HepG2 (cell line): ENCODE results near the gene FMNL2. TPM values are rescaled to one million over a fixed set of nuclear protein-coding genes. Genes with fewer than 3 reads are reported as not detected.

Source experiments
- ATAC-seq: fragments of 200-7000 bp; cut with Tn5 transposase; 3 replicates; pipeline ENCODE4 v1.9.1; 2020; ENCODE audit warnings: mild to moderate bottlenecking, moderate library complexity
- BruUV-seq: library from RNA; stranded (reverse); fragments of 400-500 nt; replicated peaks from 2 replicates; lab custom pipeline; 2021; lab: Mats Ljungman, UMichigan
- CTCF ChIA-PET: fragments of 300-600 bp; formaldehyde crosslinking; extraction: SDS; loops from one replicate; lab custom pipeline; 2021; ENCODE audit warnings: low total read pairs, inconsistent platforms, low intra/inter-chr PET ratio; lab: Yijun Ruan, JAX
- POLR2A ChIA-PET: fragments of 350-600 bp; sonication (Branson Sonifier 250); formaldehyde crosslinking; loops from one replicate; lab custom pipeline; 2020; ENCODE audit warnings: antibody characterized with exemption, inconsistent platforms; lab: Yijun Ruan, JAX
- DNase-seq: peaks from one replicate; pipeline ENCODE4 v3.0.0-alpha.2; 2015; ENCODE audit warnings: low spot score
- FAIRE-seq: peaks from 3 replicates; lab custom pipeline; 2011; peaks lifted over from hg19 to GRCh38; lab: Jason Lieb, UNC
- H2AFZ ChIP-seq: one replicate; pipeline ENCODE4 v1.6.1; 2011; ENCODE audit warnings: low read length, inconsistent platforms
- H3K27ac ChIP-seq: fragments of 300-600 bp; 3 replicates; pipeline ENCODE4 v1.8.0; 2011; ENCODE audit warnings: mixed run types, mild to moderate bottlenecking, mixed read lengths, low read length, inconsistent platforms; ENCODE audit not compliant: insufficient read depth; ENCODE audit errors: extremely low read length
- H3K27me3 ChIP-seq, 2 experiments: fragments of 200-600 bp in 1 of 2; 2 replicates in 1 of 2; 3 replicates in 1 of 2; pipeline versions ENCODE4 v1.6.0 to v1.8.0; 2011; ENCODE audit warnings: low read length in 2 of 2, mild to moderate bottlenecking in 2 of 2, moderate library complexity in 2 of 2, inconsistent platforms in 1 of 2; ENCODE audit not compliant: insufficient read depth in 2 of 2, control insufficient read depth in 1 of 2
- H3K36me3 ChIP-seq, 2 experiments: fragments of 200-600 bp in 1 of 2; replicated peaks in 1 of 2; 2 replicates in 1 of 2; 3 replicates in 1 of 2; pipeline versions ENCODE4 v1.5.1 to v1.8.0; 2011; ENCODE audit warnings: low read length in 2 of 2, inconsistent platforms in 1 of 2; ENCODE audit not compliant: insufficient read depth in 2 of 2, control insufficient read depth in 1 of 2
- H3K4me1 ChIP-seq: 2 replicates; pipeline ENCODE4 v1.5.1; 2012; ENCODE audit warnings: low read length, inconsistent platforms; ENCODE audit not compliant: insufficient read depth
- H3K4me2 ChIP-seq: 2 replicates; pipeline ENCODE4 v1.6.0; 2011; ENCODE audit warnings: low read depth, low read length, inconsistent platforms
- H3K4me3 ChIP-seq, 3 experiments: fragments of 200-600 bp in 1 of 3; sonication (generic), shearing (Covaris generic) in 1 of 3; replicated peaks in 1 of 3; 2 replicates each; pipeline ENCODE4 v1.5.1; 2011 to 2016; ENCODE audit warnings: low read length in 3 of 3, inconsistent platforms in 2 of 3, low read depth in 2 of 3, mild to moderate bottlenecking in 2 of 3, control low read depth in 1 of 3, mixed read lengths in 1 of 3; ENCODE audit not compliant: insufficient read depth in 1 of 3
- H3K79me2 ChIP-seq: one replicate; pipeline ENCODE4 v1.6.1; 2011; ENCODE audit warnings: low read length, inconsistent platforms; ENCODE audit not compliant: insufficient read depth
- H3K9ac ChIP-seq: 2 replicates; pipeline ENCODE4 v1.6.0; 2011; ENCODE audit warnings: mild to moderate bottlenecking, low read depth, low read length, inconsistent platforms; ENCODE audit not compliant: insufficient read depth
- H3K9me3 ChIP-seq: 2 replicates; pipeline ENCODE4 v1.5.1; 2012; ENCODE audit warnings: mild to moderate bottlenecking, low read length
- H4K20me1 ChIP-seq: 2 replicates; pipeline ENCODE4 v1.6.0; 2011; ENCODE audit warnings: inconsistent platforms, mild to moderate bottlenecking, low read length, moderate library complexity; ENCODE audit not compliant: insufficient read depth
- ARID4A ChIP-seq: sonication (generic); formaldehyde crosslinking; IDR thresholded peaks from 2 replicates; pipeline ENCODE4 v1.5.0; 2020; ENCODE audit warnings: mild to moderate bottlenecking, missing genetic modification reagents, borderline replicate concordance
- GRHL1 ChIP-seq: sonication (generic); formaldehyde crosslinking; conservative IDR thresholded peaks from 2 replicates; pipeline ENCODE4 v1.8.0; 2022; ENCODE audit warnings: missing genetic modification reagents
- GTF3A ChIP-seq: sonication (generic); formaldehyde crosslinking; conservative IDR thresholded peaks from 2 replicates; pipeline ENCODE4 v1.4.0; 2020; ENCODE audit warnings: mild to moderate bottlenecking, missing genetic modification reagents
- MBD4 ChIP-seq: IDR thresholded peaks from 2 replicates; pipeline ENCODE4 v1.6.1; 2012; ENCODE audit warnings: low read length, inconsistent platforms, borderline replicate concordance
- PRDM4 ChIP-seq: sonication (generic); formaldehyde crosslinking; IDR thresholded peaks from 2 replicates; pipeline ENCODE4 v1.9.0; 2021; ENCODE audit warnings: missing genetic modification reagents, borderline replicate concordance
- STAT6 ChIP-seq: sonication (generic); formaldehyde crosslinking; IDR thresholded peaks from 2 replicates; pipeline ENCODE4 v1.4.0; 2020; ENCODE audit warnings: missing genetic modification reagents, mild to moderate bottlenecking, borderline replicate concordance
- ZNF570 ChIP-seq: sonication (generic); formaldehyde crosslinking; IDR thresholded peaks from 2 replicates; pipeline ENCODE4 v1.4.0; 2020; ENCODE audit warnings: mild to moderate bottlenecking, missing genetic modification reagents, borderline replicate concordance
- ZNF766 ChIP-seq: sonication (generic); formaldehyde crosslinking; IDR thresholded peaks from 2 replicates; pipeline ENCODE4 v1.5.0; 2020; ENCODE audit warnings: missing genetic modification reagents, borderline replicate concordance
- WGBS: methylation state at CpG from one replicate; pipeline ENCODE4 v1.1.6; 2017; ENCODE audit warnings: low lambda C conversion rate; 5-methylcytosine and 5-hydroxymethylcytosine counted together
- in situ Hi-C: cut with HindIII; loops from 2 replicates; pipeline ENCODE4 v1.10.0; 2017; ENCODE audit warnings: low pct_unique_long_range_greater_than_20kb; ENCODE audit not compliant: extremely low pct_ligation_motif_present
- intact Hi-C: fragments of 100-400 bp; cut with micrococcal nuclease; formaldehyde crosslinking; loops from one replicate; pipeline ENCODE4 v1.10.0; 2022; ENCODE audit not compliant: unreplicated experiment
- polyA plus RNA-seq, 8 experiments: library from polyadenylated mRNA; depleted of rRNA in 3 of 8; stranded (reverse) in 7 of 8; unstranded in 1 of 8; fragments of >200 nt; fragmentation: Illumina TruSeq in 4 of 8; extraction: Trizol in 4 of 8; gene quantifications; 2 replicates each; pipeline versions ENCODE4 v1.2.1 to v1.2.3, GENCODE V29; 2011 to 2016; ENCODE audit warnings: low read depth in 4 of 8, missing spikeins in 1 of 8, mixed read lengths in 1 of 8; ENCODE audit not compliant: insufficient read depth in 1 of 8
- total RNA-seq, 5 experiments: library from RNA; depleted of rRNA; stranded (reverse); fragments of >200 nt; fragmentation: Illumina TruSeq; extraction: Trizol; gene quantifications; 2 replicates each; pipeline ENCODE4 v1.2.3, GENCODE V29; 2016; ENCODE audit warnings: low read depth in 1 of 5
- TF ChIP-seq, protein P1 (sequence below): sonication (generic); formaldehyde crosslinking; IDR thresholded peaks from 2 replicates; pipeline ENCODE4 v1.4.0; 2020; ENCODE audit warnings: mild to moderate bottlenecking, missing genetic modification reagents
- TF ChIP-seq, protein P2 (sequence below): sonication (generic); formaldehyde crosslinking; IDR thresholded peaks from 2 replicates; pipeline ENCODE4 v1.4.0; 2020; ENCODE audit warnings: missing genetic modification reagents

Gene FMNL2
- total and polyA plus RNA-seq, 2 of the 13 experiments (the other 11 are each of a cell fraction or from before 2014, with no cell fraction given): 66.5 to 67.7 TPM

GRCh38 chr2:152492131-152492530 lies 157.2 kb downstream of the FMNL2 start:
- ATAC-seq (no peak), DNase-seq (no peak), FAIRE-seq (no peak)
- H3K4me3 ChIP-seq: no peak overlapping the region
- H3K4me2 ChIP-seq: no peak overlapping the region
- no peak overlapping the region for H3K27ac ChIP-seq
- no peak overlapping the region for H3K9ac ChIP-seq
- no peaks in the 10 kb centered on the region for H3K36me3 ChIP-seq
- no peaks in the 10 kb centered on the region for H4K20me1 ChIP-seq
- no peak overlapping the region for H2AFZ ChIP-seq
- no TSS peak for BruUV-seq
- intact Hi-C loops: no loop called here
- in situ Hi-C loops: no loop called here
- no peaks in the 10 kb centered on the region for H3K27me3 ChIP-seq
- peaks cover 72% of the 10 kb centered on the region for H3K4me1 ChIP-seq
- H3K9me3 ChIP-seq: no peaks in the 10 kb centered on the region
- ChIA-PET CTCF (no interaction called here), POLR2A (no interaction called here)
- H3K79me2 ChIP-seq: peaks cover 97% of the 10 kb centered on the region
- WGBS: 97% methylated on average over 5 of the region's 5 CpGs
- no peak for TF ChIP-seq PRDM4 (CRISPR knock-in tag)
- TF ChIP-seq, protein P1, sequence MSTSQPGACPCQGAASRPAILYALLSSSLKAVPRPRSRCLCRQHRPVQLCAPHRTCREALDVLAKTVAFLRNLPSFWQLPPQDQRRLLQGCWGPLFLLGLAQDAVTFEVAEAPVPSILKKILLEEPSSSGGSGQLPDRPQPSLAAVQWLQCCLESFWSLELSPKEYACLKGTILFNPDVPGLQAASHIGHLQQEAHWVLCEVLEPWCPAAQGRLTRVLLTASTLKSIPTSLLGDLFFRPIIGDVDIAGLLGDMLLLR (CRISPR knock-in tag): no peak
- TF ChIP-seq ARID4A (CRISPR knock-in tag): no peak
- TF ChIP-seq STAT6 (CRISPR knock-in tag): no peak
- no peak for TF ChIP-seq GRHL1 (CRISPR knock-in tag)
- TF ChIP-seq ZNF766: no peak
- no peak for TF ChIP-seq MBD4
- TF ChIP-seq, protein P2, sequence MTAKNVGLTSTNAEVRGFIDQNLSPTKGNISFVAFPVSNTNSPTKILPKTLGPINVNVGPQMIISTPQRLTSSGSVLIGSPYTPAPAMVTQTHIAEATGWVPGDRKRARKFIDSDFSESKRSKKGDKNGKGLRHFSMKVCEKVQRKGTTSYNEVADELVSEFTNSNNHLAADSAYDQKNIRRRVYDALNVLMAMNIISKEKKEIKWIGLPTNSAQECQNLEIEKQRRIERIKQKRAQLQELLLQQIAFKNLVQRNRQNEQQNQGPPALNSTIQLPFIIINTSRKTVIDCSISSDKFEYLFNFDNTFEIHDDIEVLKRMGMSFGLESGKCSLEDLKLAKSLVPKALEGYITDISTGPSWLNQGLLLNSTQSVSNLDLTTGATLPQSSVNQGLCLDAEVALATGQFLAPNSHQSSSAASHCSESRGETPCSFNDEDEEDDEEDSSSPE (CRISPR knock-in tag): no peak
- no peak for TF ChIP-seq GTF3A (CRISPR knock-in tag)
- TF ChIP-seq ZNF570 (CRISPR knock-in tag): no peak
